Effector CD4-positive, alpha-beta T cell (primary cell): ENCODE measurements around the gene NFE2L3.
A peak's percentile ranks its signal among the peaks of the same experiment; 100 is the strongest.
"Not testable (repeated sequence)": the region's sequence is repeated elsewhere in the genome, so short reads cannot be mapped to it uniquely, and the experiment has no call there.

Experiments
- DNase-seq: peaks from one replicate; pipeline ENCODE4 v3.0.0-alpha.2; 2020

NFE2L3 gene

GRCh38 chr7:26188206-26188956 is 36.4 kb downstream of the NFE2L3 start:
- DNase-seq: no peak

GRCh38 chr7:26188957-26189541 is 37.1 kb downstream of the NFE2L3 start:
- no peak for DNase-seq

GRCh38 chr7:26189697-26190096 is 37.7 kb downstream of the NFE2L3 start:
- no peak for DNase-seq

GRCh38 chr7:26190417-26190869 is 38.4 kb downstream of the NFE2L3 start:
- no peak for DNase-seq

GRCh38 chr7:26191233-26191973 is 39.4 kb downstream of the NFE2L3 start:
- DNase-seq: no peak

GRCh38 chr7:26191974-26192479 is 40.0 kb downstream of the NFE2L3 start:
- no peak for DNase-seq

- DNase-seq: no peak
Measured at GRCh38 chr7:26192485-26193087, 40.6 kb downstream of the NFE2L3 start.

GRCh38 chr7:26193432-26194207 is 41.6 kb downstream of the NFE2L3 start:
- DNase-seq: no peak

- not testable (repeated sequence) for DNase-seq
Measured at GRCh38 chr7:26194764-26195163, 42.8 kb downstream of the NFE2L3 start.

- DNase-seq: no peak
Measured at GRCh38 chr7:26195182-26195581, 43.2 kb downstream of the NFE2L3 start.

GRCh38 chr7:26195867-26196657 is 44.1 kb downstream of the NFE2L3 start:
- DNase-seq: no peak

GRCh38 chr7:26197153-26198115 is 45.4 kb downstream of the NFE2L3 start:
- no peak for DNase-seq

- no peak for DNase-seq
Measured at GRCh38 chr7:26198133-26198780, 46.3 kb downstream of the NFE2L3 start.

- no peak for DNase-seq
Measured at GRCh38 chr7:26198781-26199169, 46.8 kb downstream of the NFE2L3 start.

- peak; percentile 58 for DNase-seq
Measured at GRCh38 chr7:26199301-26200037, 47.5 kb downstream of the NFE2L3 start.

GRCh38 chr7:26200038-26200443 is 48.0 kb downstream of the NFE2L3 start:
- peak; percentile 70 for DNase-seq

GRCh38 chr7:26200444-26201246 is 48.6 kb downstream of the NFE2L3 start, which contains the start of gene HNRNPA2B1:
Gene HNRNPA2B1, minus strand, starts transcription at chr7:26200746. Its CDS starts 169 bp downstream, at chr7:26200577.
- DNase-seq: peak; percentile 95
